SW480 (cell line): ENCODE data around the gene PLPPR2.
A peak's percentile ranks its signal among the peaks of the same experiment; 100 is the strongest.
"Not testable (repeated sequence)": the region's sequence is repeated elsewhere in the genome, so short reads cannot be mapped to it uniquely, and the experiment has no call there.

Source experiments
- DNase-seq: peaks from one replicate; pipeline ENCODE4 v3.0.0-alpha.2; 2016; ENCODE audit warnings: low spot score

PLPPR2 gene, protein sequence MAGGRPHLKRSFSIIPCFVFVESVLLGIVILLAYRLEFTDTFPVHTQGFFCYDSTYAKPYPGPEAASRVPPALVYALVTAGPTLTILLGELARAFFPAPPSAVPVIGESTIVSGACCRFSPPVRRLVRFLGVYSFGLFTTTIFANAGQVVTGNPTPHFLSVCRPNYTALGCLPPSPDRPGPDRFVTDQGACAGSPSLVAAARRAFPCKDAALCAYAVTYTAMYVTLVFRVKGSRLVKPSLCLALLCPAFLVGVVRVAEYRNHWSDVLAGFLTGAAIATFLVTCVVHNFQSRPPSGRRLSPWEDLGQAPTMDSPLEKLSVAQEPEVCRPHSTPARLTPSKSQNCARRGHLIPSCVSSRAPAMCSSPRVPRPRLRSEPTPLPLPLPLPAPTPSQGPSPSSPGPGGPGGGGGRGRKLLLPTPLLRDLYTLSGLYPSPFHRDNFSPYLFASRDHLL

DNA sequence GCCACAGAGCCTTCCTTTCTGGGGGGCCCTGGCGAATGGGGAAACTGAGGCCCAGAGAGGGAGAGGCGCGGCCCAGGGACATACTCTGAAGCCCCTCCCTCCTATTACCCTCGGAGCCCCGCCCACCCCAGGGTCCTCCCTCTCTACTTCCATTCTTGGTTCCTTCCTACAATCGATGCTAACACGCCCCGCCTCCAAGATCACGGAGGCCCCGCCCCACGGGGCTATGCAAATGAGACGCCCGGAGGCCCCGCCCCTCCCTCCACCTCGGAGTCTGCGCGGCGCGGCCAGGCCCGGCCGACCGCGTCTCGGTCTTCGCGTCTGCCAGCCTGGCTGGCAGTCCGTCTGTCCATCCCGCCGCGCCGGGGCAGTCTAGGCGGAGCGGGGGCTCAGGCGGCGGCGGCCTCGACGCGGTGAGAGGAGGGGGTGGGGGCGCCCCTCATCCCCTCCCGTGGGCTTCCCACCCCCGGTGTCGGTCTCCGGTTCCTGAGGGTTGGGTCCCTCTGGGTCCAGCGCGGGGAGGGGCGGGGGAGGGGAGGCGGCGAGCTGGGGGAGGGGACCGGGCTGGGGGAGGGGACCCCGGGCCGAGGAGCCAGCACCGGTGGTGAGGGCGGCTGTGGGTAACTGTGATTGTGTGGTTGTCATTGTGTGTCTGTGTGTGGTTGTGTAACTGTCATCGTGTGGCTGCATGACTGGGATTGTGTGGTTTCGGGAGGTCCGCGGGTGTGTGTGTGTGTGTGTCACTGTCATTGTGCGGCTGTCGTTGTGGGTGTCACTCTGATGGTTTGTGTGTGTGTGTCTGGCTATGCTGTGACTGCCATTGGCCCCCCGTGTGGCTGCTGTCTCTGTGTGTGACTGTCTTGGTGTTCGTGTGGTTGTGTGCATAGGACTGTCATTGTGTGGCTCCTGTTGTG lies at the start of gene PLPPR2:
Gene PLPPR2 (plus strand): TSS at position 273 of the 914 bp plus-strand sequence. CDS start 2,242 bp downstream, outside the sequence.
- DNase-seq: peak; percentile 79

DNA sequence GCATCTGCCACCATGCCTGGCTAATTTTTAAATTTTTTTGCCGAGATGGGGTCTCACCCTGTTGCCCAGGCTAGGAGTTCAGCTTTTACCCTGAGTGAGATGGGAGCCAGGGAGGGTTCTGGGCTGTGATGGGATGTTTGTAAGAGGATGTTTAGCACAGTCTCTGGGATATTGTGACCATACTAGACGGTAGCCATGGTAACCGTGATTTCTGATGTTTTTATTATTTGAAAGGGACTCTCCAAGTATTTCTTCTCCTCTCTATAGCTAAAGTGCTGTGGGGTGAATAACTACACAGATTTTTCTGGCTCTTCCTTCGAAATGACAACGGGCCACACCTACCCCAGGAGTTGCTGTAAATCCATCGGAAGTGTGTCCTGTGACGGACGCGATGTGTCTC lies 48.9 kb upstream of the PLPPR2 start:
- no peak for DNase-seq

DNA sequence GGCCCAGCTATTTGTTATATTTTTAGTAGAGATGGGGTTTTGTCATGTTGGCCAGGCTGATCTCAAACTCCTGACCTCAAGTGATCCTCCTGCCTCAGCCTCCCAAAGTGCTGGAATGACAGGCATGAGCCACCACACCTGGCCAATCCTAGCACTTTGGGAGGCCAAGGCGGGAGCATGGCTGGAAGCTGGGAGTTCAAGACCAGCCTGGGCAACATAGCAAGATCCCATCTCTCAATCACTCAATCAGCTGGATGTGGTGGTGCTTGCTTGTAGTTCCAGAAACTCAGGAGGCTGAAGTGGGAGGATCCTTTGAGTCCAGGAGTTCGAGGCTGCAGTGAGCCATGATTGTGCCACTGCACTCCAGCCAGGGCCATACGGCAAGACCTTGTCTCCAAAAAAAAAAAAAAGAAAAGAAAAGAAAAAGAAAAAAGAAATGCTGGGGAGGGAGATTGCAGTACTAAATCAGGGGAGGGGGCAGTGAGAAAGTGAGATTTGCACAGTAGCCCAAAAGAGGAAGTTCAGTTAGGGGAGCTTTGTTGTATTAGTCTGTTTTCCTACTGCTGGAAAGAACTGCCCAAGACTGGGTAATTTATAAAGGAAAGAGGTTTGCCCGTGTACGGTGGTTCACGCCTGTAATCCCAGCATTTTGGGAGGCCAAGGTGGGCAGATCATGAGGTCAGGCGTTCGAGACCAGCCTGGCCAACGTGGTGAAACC lies 34.8 kb upstream of the PLPPR2 start:
- not testable (repeated sequence) for DNase-seq

DNA sequence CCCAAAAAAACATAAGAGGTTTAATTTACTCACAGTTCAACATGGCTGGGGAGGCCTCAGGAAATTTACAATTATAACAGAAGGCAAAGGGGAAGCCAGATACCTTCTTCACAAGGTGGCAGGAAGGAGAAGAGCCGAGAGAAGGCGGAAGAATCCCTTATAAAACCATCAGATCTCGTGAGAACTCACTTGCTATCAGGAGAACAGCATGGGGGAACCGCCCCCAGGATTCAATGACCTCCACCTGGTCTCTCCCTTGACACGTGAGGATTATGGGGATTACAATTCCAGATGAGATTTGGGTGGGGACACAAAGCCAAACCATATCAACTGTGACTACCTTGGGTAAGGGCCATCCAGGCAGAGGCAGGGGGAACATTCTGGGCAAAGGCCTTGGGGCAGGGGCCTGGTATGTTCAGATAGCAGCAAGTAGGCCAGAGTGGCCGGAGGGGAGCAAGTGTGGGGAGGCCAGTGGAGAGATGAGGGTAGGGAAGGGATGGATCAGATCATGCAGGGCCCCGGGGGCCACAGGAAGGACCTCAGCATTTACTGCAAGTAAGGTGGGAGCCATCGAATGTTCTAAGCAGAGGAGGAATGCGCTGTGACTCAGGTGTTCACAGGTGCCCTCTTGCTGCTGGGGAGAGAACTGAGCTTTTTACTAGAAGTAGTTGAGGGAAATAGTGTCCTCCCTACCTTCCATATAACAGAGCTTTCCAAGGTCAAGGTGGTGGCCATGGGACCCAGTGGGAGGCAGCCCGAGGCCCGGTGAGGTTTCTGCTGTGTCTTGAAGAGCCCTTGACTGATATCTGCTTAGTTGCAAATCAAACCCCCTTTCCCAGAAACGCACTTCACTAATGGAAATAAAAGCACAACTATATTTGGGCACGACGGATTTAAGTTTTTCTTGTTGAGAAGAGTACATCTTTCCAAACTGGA lies 33.8 kb upstream of the PLPPR2 start:
- no peak for DNase-seq

DNA sequence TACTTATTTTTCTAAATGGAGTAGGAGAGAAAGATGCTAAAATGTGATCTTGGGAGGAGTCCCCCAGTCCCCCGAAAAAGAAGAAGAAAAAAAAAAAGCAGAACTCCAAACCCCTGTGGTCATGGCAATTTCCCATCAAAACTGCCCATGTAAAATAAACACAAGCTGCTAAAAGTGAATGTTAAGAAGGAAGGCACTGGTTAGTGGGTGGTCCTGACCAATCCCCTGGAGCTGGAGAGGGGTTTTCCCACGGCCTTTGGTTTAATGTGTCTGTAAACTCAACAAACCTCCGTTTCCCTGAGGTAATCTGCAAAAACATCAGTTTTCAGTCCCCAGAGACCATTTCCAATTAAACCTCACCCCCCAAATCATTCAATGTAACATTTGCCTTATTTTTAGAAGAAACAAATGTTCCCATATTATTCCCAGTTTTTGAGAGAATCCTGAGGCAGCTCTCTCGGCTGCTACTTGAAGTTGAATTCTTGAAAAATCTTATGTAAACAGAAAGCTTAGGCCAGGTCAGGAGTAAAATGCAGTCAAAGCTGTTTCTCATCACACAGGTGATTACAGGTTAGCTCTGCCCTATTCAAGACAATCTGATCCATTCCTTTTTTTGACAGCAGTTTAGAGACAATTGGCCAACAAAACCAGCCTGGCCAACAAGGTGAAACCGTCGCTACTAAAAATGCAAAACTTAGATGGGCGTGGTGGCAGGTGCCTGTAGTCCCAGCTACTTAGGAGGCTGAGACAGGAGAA lies 32.8 kb upstream of the PLPPR2 start:
- no peak for DNase-seq

DNA sequence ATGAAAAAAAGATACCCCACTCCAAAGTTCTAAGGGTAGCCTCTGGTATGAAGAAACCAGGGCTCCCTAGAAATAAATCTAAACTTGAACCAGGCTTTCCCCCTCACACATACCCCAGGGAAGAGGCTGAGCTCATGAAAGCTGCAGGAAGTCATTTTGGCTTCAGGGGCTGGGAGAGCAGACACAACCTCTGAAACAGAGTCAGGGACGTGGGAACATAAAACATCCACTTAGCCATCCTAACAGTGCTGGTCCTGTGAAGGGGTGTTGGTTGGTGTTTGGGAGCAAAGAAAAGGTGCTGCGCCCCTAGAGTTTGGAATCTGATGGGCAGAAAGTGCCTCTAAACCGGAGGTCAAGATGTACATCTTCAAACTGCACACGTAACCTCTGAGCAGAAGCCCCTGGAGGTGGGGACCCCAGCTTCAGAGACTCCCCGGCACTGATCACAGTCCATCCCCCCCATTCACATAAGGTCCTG lies 31.6 kb upstream of the PLPPR2 start:
- no peak for DNase-seq

DNA sequence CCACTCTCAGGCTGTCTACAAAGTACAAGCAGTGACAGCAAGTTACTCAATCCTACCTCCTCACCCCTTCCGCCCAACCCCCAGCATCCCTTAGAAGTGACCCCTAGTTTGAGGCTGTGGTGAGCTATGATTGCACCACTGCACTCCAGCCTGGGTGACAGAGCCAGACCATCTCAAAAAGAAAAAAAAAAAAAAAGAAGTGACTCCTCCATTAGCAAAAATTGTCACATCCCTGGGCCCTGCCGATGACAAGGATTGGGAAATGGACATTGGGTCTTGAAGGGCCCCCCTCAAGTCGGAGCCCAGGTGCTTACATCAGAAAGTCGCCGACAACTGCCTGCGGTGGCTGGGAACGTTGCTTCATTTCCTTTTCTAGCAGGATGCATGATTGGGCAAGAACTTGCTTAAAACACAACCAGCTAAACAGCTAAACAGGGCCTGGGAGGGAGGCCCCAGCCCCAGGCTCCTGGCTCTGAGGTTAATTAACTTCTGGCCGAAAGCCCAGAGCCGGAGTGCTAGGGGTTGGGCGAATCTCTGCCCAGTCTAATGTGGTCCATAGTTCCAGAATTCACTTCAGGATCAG lies 31.1 kb upstream of the PLPPR2 start:
- DNase-seq: peak; percentile 42

DNA sequence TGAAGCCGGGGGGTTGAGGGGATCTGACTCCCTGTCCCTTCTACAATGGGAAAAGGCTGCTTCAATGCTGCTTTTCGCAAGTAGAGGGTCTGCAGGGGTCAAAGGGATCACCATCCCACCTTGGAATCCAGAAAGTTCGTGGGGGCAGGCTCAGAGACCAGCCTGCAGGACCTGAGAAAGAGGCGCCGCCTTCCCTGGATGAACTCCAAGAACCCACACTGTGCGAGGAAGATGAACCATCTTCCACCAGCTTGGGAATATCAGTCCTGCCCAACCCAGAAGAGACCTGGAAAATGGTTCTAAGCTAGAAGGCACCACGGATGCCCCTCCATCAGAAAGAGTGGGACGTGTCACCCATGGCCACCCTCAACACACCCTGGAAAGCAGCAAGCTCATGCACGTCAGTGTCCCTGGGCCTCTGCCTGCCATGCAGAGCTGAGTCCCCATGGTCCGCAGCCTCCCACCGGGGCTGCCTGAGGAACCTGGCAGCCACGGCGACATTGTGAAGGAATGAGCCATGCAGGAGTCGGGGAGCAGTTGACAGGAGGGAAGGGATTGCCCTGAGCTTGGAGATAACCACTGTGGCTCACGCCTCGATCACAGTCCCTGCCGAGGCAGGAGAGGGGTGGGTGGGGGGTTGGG lies 30.4 kb upstream of the PLPPR2 start:
- DNase-seq: no peak

DNA sequence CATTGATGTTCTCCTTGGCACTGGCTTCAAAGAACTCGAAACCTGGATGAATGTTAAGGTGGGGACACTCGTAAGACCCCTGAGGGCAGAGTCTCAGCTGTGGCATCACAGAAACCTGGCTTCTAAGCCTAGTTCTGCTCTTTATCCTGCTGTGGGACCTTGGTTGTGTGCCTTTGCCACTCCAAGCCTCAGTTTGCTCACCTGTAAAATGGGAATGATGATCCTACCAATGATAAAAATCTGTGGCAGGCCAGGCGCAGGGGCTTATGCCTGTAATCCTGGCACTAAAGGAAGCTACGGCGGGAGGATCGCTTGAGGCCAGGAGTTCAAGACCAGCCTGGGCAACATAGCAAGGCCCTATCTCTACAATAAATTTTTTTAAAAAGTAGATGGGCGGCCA lies 29.7 kb upstream of the PLPPR2 start:
- DNase-seq: no peak

DNA sequence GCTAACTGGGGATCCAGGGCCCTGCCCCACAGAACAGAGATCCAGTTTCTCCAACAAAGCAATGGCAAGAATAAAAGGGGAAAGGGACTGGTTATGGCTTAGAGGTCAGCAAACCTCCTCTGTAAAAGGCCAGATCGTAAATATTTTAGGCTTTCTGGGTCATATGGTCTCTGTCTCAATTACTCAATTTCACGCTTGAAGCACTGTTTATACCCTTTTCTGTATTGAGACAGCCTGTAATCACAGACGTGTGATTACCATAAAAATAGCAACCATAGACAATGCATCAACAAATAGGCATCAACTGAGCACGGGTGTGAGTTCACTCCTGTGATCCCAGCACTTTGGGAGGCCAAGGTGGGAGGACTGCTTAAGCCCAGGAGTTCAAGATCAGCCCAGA lies 25.1 kb upstream of the PLPPR2 start:
- DNase-seq: no peak

DNA sequence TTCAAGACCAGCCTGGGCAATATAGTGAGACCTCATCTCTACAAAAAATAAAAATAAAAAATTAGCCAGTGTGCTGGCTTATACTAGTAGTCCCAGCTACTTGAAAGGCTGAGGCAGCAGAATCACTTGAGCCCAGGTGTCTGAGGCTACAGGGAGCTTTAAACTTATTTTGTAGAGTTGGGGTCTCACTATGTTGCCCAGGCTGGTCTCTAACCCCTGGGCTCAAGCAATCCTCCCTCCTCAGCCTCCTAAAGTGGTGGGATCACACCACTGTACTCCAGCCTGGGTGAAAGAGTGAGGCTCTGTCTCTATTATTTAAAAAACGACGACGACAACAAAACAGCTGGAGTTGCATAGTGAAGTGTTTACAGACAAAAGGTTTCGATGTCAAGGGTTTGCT lies 23.7 kb upstream of the PLPPR2 start:
- no peak for DNase-seq

DNA sequence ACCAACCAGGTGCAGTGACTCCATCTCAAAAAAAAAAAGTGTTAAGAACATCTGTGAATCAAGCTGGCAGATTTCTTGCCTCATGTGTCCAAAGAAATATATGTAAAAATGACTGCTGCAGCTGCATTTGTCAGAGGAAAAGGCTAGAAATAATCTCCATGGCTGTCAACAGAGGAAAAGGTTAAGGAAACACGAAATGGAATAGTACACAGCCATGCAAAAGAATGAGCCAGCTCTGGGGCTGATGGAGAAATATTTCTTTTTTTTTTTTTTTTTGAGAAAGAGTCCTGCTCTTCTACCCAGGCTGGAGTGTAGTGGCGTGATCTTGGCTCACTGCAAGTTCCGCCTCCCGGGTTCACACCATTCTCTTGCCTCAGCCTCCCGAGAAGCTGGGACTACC lies 22.4 kb upstream of the PLPPR2 start:
- DNase-seq: no peak

DNA sequence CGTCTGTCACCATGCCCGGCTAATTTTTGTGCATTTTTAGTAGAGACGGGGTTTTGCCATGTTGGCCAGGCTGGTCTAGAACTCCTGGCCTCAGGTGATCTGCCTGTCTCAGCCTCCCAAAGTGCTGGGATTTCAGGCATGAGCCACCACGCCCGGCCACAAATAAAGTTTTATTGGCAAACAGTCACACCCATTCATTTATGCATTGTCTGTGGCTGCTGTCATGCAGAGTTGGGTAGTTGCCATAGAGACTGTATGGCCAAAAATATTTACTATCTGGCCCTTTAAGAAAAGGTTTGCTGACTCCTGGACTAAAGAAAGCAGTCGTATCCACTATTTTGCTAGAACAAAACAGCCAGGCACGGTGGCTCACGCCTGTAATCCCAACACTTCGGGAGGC lies 21.4 kb upstream of the PLPPR2 start:
- DNase-seq: not testable (repeated sequence)

DNA sequence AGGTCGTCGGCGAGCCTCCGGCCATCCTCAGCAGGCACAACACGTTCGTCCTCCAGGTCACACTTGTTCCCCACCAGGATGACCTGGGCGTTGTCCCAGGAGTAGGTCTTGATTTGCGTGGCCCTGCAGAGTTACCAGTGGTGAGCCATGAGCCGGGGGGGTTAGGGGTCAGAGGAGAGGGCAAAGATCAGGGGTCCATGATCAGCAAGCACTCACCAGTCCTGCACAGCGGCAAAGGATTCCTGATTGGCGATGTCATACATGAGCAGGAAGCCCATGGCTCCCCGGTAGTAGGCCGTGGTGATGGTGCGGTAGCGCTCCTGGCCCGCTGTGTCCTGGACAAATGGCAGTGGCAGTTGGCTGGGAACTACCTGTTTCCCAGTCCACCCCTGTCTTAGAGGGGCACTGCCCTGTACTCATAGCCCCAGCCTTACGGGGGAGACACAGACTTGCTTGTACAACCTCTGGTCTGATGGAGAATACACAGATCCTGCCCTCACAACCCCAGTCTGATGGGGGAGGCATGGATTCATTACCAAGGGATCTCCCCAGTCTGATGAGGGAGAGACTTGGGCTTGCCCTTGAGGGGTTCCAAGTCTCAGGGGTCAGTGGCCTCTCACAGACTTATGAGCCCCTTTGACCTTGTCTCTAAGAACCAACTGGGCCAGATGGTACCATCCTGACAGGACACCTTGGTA lies 19.6 kb upstream of the PLPPR2 start:
- DNase-seq: no peak

DNA sequence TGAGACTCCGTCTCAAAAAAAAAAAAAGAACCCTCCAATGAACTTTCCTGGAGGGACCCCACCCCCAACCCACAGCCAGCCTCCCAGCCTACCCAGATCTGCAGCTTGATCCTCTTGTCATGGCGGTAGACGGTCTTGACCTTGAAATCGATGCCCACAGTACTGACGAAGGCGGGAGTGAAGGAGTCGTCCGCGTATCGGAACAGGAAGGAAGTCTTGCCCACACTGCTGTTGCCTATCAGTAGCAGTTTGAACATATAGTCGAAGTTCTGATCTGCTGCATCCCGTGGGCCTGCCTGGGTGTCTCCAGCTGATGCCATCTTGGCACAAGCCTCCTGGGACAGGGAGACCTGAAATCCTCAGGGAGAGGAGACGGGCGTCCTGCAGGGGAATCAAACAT lies 18.2 kb upstream of the PLPPR2 start:
- DNase-seq: no peak

DNA sequence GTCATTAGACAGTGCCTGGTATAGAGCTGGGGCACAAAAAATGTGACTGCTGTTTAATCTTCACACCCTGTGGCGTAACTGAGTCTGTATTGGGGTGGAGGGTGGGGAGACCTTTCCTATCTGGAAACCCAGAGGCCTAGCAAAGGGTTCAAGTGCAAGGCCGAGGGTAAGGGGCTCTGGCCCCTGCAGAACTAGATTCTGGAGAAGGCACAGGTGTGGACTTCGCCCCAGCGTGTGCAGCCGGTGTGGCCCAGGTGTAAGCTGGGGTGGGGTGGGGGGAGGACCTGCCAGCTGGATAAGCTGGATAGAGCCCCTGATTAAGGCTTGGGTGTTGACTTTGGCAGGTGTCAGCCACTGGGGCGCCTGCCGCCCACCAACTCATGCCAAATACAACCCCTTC lies 17.1 kb upstream of the PLPPR2 start:
- DNase-seq: no peak

DNA sequence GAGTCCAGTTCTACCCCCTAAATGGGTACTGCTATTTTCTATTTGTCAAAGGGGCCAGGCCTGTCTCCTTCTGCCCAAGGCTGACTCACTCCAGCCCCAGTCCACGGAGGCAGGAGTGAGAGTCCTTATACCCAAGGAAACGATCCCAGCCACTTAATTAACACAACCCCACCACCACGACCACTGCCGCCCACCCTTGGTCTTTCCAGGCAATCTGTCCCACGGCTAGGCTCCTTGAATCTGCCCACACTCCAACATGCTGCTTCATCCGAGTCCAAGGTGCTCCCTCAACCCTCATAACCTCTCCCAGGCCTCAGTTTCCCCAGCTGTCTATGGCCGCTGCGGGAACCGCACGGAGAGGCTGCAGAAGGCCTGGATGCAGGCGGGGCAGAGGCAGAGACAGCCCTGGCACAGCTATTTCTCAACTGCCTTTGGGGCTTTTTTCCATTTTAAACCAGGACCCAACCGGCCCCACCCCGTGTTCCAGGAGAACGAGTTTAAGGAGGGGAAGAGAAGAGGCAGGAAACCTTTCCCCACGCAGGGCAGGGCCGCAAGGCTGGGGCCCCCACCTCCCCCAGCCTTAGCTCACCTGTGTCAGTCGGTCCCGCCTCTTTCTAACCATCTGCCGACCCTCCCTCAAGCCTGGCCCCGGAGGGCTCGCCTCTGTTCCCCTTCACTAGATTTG lies 16.5 kb upstream of the PLPPR2 start:
- no peak for DNase-seq
